ENCODE data around the gene TXNDC11. TPM values are rescaled to one million over a fixed set of nuclear protein-coding genes. Genes with fewer than 3 reads are reported as not detected.

Gene TXNDC11
- total and polyA plus RNA-seq, 9 of the 15 experiments (the other 6 are each of a cell fraction or from before 2014, with no cell fraction given): 0.66 to 32.6 (median 26.2) TPM

- BruUV-seq (replicated peaks): no TSS peak
- no peaks in the 10 kb centered on the region for H3K9me1 ChIP-seq (ENCODE audit: control insufficient read depth, insufficient read depth, low read length)
- H3K27me3 ChIP-seq (ENCODE audit: control insufficient read depth in 2 of 2, insufficient read depth in 2 of 2, low read length in 2 of 2): no peaks in the 10 kb centered on the region
- no peak for ATAC-seq
- no peak for FAIRE-seq
- no peaks in the 10 kb centered on the region for H3K79me2 ChIP-seq (ENCODE audit: control insufficient read depth, insufficient read depth, low read length)
- H3K4me3 ChIP-seq: no peak overlapping the region
- intact Hi-C loops (cut with micrococcal nuclease) (no loop called here), in situ Hi-C loops (cut with MboI) (no loop called here)
- ChIA-PET CTCF (ENCODE audit: low intra/inter-chr PET ratio) (no interaction called here), POLR2A (interaction anchor here (1.6 to 2.0 kb wide), 3 partner anchors 12 to 25 kb away, joined by 5 to 7 read pairs (median 6); partner anchors contain the start of gene TXNDC11)
- H3K9me3 ChIP-seq (replicated peaks; ENCODE audit: control insufficient read depth, insufficient read depth, low read depth, low read length): no peaks in the 10 kb centered on the region
- H3K9ac ChIP-seq (ENCODE audit: insufficient read depth in 1 of 2, low read depth in 2 of 2, low read length in 2 of 2): no peak overlapping the region
- DNase-seq (ENCODE audit: extremely low read depth in 1 of 4, low spot score in 3 of 4): no peak
- no peaks in the 10 kb centered on the region for H3K4me1 ChIP-seq (replicated peaks in 1 of 2; ENCODE audit: control insufficient read depth in 2 of 2, insufficient read depth in 2 of 2, low read length in 2 of 2)
- no peak overlapping the region for H3K27ac ChIP-seq (ENCODE audit: extremely low read depth, low read depth, low read length)
- peaks cover 4% of the 10 kb centered on the region; the same call in 1 of the 2 replicates for H4K20me1 ChIP-seq (replicated peaks; ENCODE audit: control insufficient read depth, insufficient read depth, low read length)
- 88% methylated on average over 8 of the region's 9 CpGs for WGBS (ENCODE audit: insufficient coverage, low coverage, missing lambda C conversion rate)
- no peak overlapping the region for H3K4me2 ChIP-seq (ENCODE audit: insufficient read depth, low read length)
- peaks cover 83% of the 10 kb centered on the region for H3K36me3 ChIP-seq (ENCODE audit: control insufficient read depth, insufficient read depth, low read length)
- H2AFZ ChIP-seq (ENCODE audit: low read depth, low read length): no peak overlapping the region
- TF ChIP-seq ZBTB40 (IDR thresholded peaks at IDR 0.05) (no peak), ZBTB40 (CRISPR knock-in tag; IDR thresholded peaks at IDR 0.05) (no peak), LEF1 (IDR thresholded peaks at IDR 0.05) (no peak), ZNF239 (CRISPR knock-in tag; IDR thresholded peaks at IDR 0.05) (no peak), ELF4 (CRISPR knock-in tag; IDR thresholded peaks at IDR 0.05) (no peak), KHSRP (IDR thresholded peaks at IDR 0.05) (no peak), KDM5B (IDR thresholded peaks at IDR 0.05; ENCODE audit: insufficient replicate concordance, low read depth, low read length) (no peak), SMAD3 (CRISPR knock-in tag; conservative IDR thresholded peaks at IDR 0.05) (no peak), KDM1A (IDR thresholded peaks at IDR 0.05) (no peak), ZC3H8 (IDR thresholded peaks at IDR 0.05) (no peak), FOXA3 (CRISPR knock-in tag; conservative IDR thresholded peaks at IDR 0.05 in 1 of 2, IDR thresholded peaks at IDR 0.05 in 1 of 2) (no peak), SRSF1 (IDR thresholded peaks at IDR 0.05; ENCODE audit: low read depth, low read length) (no peak), ZNF436 (CRISPR knock-in tag; IDR thresholded peaks at IDR 0.05) (no peak), PCBP2 (IDR thresholded peaks at IDR 0.05; ENCODE audit: low read depth, low read length, poor library complexity, severe bottlenecking) (no peak), CTBP1 (IDR thresholded peaks at IDR 0.05; ENCODE audit: borderline replicate concordance) (no peak), RAD51 (IDR thresholded peaks at IDR 0.05; ENCODE audit: borderline replicate concordance, low read depth) (no peak)
These were observed 16.6 kb upstream of the TXNDC11 start for GRCh38 chr16:11759163-11759834.
